Liver (tissue), 3 donors: ENCODE results near the gene PRPF6.

Experiments
- ATF3 ChIP-seq: IDR thresholded peaks from 2 replicates; pipeline ENCODE4 v1.6.1; 2016; ENCODE audit warnings: antibody characterized with exemption
- EGR1 ChIP-seq, 2 donors: IDR thresholded peaks; 2 replicates each; pipeline ENCODE4 v1.6.1; 2016 to 2018; ENCODE audit warnings: antibody characterized with exemption in 2 of 2, low read depth in 2 of 2
- GABPA ChIP-seq, 2 donors: IDR thresholded peaks in 1 of 2; conservative IDR thresholded peaks in 1 of 2; 2 replicates each; pipeline ENCODE4 v1.6.1; 2016; ENCODE audit warnings: antibody characterized with exemption in 2 of 2, mild to moderate bottlenecking in 1 of 2, moderate library complexity in 1 of 2
- HNF4A ChIP-seq, 2 donors: conservative IDR thresholded peaks; 2 replicates each; pipeline ENCODE4 v1.6.1; 2016; ENCODE audit warnings: antibody characterized with exemption in 2 of 2, mild to moderate bottlenecking in 2 of 2
- HNF4G ChIP-seq: IDR thresholded peaks from 2 replicates; pipeline ENCODE4 v1.6.1; 2016; ENCODE audit warnings: antibody characterized with exemption
- JUND ChIP-seq, 2 donors: IDR thresholded peaks; 2 replicates each; pipeline ENCODE4 v1.6.1; 2016; ENCODE audit warnings: antibody characterized with exemption in 2 of 2
- RXRA ChIP-seq, 2 donors: IDR thresholded peaks; 2 replicates each; pipeline ENCODE4 v1.6.1; 2017 to 2018; ENCODE audit warnings: antibody characterized with exemption in 2 of 2, mild to moderate bottlenecking in 1 of 2
- TAF1 ChIP-seq: conservative IDR thresholded peaks from 2 replicates; pipeline ENCODE4 v1.6.1; 2016; ENCODE audit warnings: antibody characterized with exemption, mild to moderate bottlenecking
- YY1 ChIP-seq: IDR thresholded peaks from 2 replicates; pipeline ENCODE4 v1.6.1; 2016; ENCODE audit warnings: antibody characterized with exemption, mild to moderate bottlenecking
- TF ChIP-seq, protein P1 (sequence below): fragments of 150-350 bp; IDR thresholded peaks from 2 replicates; pipeline ENCODE4 v1.5.1; 2017; ENCODE audit warnings: improper control_type of control experiment, low read depth, low read length; ENCODE audit not compliant: missing input control
- TF ChIP-seq, protein P2 (sequence below): IDR thresholded peaks from 2 replicates; pipeline ENCODE4 v1.6.1; 2016; ENCODE audit warnings: antibody characterized with exemption
- donor health status: healthy.
- donor health status: healthy.

- TF ChIP-seq, protein P1, sequence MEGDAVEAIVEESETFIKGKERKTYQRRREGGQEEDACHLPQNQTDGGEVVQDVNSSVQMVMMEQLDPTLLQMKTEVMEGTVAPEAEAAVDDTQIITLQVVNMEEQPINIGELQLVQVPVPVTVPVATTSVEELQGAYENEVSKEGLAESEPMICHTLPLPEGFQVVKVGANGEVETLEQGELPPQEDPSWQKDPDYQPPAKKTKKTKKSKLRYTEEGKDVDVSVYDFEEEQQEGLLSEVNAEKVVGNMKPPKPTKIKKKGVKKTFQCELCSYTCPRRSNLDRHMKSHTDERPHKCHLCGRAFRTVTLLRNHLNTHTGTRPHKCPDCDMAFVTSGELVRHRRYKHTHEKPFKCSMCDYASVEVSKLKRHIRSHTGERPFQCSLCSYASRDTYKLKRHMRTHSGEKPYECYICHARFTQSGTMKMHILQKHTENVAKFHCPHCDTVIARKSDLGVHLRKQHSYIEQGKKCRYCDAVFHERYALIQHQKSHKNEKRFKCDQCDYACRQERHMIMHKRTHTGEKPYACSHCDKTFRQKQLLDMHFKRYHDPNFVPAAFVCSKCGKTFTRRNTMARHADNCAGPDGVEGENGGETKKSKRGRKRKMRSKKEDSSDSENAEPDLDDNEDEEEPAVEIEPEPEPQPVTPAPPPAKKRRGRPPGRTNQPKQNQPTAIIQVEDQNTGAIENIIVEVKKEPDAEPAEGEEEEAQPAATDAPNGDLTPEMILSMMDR: no peak
- peak; percentile 45 for TF ChIP-seq YY1
- TF ChIP-seq JUND (IDR thresholded peaks at IDR 0.05): peak in 1 of 2 donors; percentile 58
- peak; percentile 57 for TF ChIP-seq TAF1
- TF ChIP-seq ATF3: no peak
- TF ChIP-seq, protein P2, sequence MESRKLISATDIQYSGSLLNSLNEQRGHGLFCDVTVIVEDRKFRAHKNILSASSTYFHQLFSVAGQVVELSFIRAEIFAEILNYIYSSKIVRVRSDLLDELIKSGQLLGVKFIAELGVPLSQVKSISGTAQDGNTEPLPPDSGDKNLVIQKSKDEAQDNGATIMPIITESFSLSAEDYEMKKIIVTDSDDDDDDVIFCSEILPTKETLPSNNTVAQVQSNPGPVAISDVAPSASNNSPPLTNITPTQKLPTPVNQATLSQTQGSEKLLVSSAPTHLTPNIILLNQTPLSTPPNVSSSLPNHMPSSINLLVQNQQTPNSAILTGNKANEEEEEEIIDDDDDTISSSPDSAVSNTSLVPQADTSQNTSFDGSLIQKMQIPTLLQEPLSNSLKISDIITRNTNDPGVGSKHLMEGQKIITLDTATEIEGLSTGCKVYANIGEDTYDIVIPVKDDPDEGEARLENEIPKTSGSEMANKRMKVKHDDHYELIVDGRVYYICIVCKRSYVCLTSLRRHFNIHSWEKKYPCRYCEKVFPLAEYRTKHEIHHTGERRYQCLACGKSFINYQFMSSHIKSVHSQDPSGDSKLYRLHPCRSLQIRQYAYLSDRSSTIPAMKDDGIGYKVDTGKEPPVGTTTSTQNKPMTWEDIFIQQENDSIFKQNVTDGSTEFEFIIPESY: no peak
- peak in 1 of 2 donors; percentile 65 for TF ChIP-seq GABPA (IDR thresholded peaks at IDR 0.05 in 1 of 2, conservative IDR thresholded peaks at IDR 0.05 in 1 of 2)
- TF ChIP-seq HNF4A (conservative IDR thresholded peaks at IDR 0.05): peak; percentile 51 to 81
- TF ChIP-seq RXRA (IDR thresholded peaks at IDR 0.05): peak; percentile 84 to 96
- no peak for TF ChIP-seq HNF4G
- TF ChIP-seq EGR1 (IDR thresholded peaks at IDR 0.05; ENCODE audit: low read depth in 2 of 2): no peak
These were observed 44.3 kb downstream of the PRPF6 start for GRCh38 chr20:64025101-64025825.
